HG03442 (cell line): Measurements from ENCODE around the gene KRTAP12-4.
"Not testable (repeated sequence)": the region's sequence is repeated elsewhere in the genome, so short reads cannot be mapped to it uniquely, and the experiment has no call there.

Source experiments
- ATAC-seq: cut with Tn5 transposase; IDR thresholded peaks from one replicate; pipeline ENCODE4 v1.9.1; 2021; ENCODE audit warnings: mild to moderate bottlenecking, moderate library complexity; ENCODE audit not compliant: unreplicated experiment

The KRTAP12-4 gene

GRCh38 chr21:44657635-44658540, 3.4 kb upstream of the KRTAP12-4 start, which contains the start of gene KRTAP12-3:
Gene KRTAP12-3, plus strand, starts transcription at chr21:44657932. Its CDS starts 48 bp downstream, at chr21:44657980.
- no peak for ATAC-seq

GRCh38 chr21:44656868-44657267, 2.4 kb upstream of the KRTAP12-4 start:
- no peak for ATAC-seq

- no peak for ATAC-seq
These were observed 543 bp downstream of the KRTAP12-4 start for GRCh38 chr21:44653656-44654575.

GRCh38 chr21:44653123-44653522, 1.3 kb downstream of the KRTAP12-4 start:
- no peak for ATAC-seq

GRCh38 chr21:44650973-44651675, 3.3 kb downstream of the KRTAP12-4 start:
- no peak for ATAC-seq

DNA sequence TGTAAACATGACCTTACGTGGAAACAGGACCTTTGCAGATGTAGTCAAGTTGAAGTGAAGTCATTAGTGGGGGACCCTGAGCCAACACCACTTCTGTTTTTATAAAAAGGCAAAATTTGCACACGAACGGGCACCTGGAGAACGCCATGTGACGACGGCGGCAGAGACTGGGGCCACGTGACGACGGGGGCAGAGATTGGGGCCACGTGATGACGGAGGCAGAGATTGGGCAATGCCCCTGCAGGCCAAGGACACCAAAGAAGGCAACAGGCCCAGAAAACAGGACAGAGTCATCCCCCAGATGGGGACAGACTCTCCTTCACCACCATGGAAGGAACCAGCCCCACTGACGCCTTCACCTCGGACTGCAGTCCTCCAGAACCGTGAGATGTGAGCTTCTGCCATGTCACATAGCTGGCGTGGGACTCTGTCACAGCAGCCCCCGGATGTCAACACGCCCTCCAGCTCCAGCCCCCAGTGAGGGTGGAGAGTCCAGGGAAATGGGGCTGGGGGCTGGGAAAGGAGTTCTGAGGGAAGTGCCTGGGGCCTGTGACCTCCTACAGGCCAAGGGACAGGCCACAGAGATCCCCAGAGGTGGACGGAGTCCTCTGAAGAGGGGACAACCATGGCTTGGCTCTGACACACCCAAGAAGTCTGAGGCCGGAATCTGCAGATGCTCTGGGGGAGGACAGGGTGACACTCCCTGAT, 4.0 kb downstream of the KRTAP12-4 start:
- no peak for ATAC-seq

DNA sequence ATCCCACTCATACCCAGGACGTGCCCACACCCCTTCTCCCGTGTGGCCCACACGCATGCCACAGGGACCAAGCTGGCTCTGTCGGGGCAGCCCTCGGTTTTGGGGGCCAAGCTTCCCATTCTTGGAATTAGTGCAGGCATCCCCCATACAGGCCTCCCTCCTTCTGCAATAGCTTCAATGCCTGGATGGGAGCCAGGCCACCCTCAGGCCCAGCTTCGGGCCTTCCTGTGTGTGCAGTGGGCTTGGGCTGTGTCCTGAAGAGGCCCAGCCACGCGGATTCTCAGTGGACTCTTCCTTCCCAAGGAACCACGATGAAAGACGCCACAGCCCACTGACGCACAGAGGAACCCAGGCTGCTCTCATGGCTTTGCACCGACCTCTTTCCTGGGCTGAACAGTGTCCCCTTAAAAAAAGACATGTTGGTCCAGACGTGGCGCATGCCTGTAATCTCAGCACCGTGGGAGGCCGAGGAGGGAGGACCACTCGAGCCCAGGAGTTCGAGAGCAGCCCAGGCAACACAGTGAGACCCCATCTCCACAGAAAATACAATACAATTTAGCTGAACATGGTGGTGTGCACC, 4.8 kb downstream of the KRTAP12-4 start:
- no peak for ATAC-seq

GRCh38 chr21:44648557-44649311, 5.7 kb downstream of the KRTAP12-4 start:
- no peak for ATAC-seq

DNA sequence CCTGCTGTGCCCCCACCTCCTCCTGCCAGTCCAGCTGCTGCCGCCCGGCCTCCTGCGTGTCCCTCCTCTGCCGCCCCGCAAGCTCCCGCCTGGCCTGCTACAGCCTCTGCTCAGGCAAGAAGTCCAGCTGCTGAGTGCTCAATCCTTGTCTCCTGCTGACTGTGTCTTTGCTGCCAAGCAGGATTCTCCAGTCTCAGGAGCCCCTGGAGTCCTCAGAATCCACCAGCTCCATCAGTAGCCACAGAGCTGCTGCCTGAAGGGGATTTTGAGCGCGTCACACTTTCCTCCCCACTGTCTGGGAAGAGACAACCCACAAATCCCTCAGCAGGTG, 7.3 kb downstream of the KRTAP12-4 start:
- ATAC-seq, result no peak

DNA sequence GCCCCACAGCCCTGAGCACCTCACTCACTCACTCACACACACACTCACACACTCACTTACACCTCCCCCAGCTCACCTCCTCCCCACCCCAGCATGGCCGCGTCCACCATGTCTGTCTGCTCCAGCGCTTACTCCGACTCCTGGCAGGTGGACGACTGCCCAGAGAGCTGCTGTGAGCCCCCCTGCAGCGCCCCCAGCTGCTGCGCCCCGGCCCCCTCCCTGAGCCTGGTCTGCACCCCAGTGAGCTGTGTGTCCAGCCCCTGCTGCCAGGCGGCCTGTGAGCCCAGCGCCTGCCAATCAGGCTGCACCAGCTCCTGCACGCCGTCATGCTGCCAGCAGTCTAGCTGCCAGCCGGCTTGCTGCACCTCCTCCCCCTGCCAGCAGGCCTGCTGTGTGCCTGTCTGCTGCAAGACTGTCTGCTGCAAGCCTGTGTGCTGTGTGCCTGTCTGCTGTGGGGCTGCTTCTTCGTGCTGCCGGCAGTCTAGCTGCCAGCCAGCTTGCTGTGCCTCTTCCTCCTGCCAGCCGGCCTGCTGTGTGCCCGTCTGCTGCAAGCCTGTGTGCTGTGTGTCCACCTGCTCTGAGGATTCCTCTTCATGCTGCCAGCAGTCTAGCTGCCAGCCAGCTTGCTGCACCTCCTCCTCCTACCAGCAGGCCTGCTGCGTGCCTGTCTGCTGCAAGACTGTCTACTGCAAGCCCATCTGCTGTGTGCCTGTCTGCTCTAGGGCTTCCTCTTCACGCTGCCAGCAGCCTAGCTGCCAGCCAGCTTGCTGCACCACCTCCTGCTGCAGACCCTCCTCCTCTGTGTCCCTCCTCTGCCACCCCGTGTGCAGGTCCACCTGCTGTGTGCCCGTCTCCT, 7.9 kb downstream of the KRTAP12-4 start, which contains the start of gene KRTAP10-11:
TSS of gene KRTAP10-11 (plus strand) at position 49 of the 856 bp plus-strand sequence. CDS start at position 94, 45 bp downstream.
- not testable (repeated sequence) for ATAC-seq

DNA sequence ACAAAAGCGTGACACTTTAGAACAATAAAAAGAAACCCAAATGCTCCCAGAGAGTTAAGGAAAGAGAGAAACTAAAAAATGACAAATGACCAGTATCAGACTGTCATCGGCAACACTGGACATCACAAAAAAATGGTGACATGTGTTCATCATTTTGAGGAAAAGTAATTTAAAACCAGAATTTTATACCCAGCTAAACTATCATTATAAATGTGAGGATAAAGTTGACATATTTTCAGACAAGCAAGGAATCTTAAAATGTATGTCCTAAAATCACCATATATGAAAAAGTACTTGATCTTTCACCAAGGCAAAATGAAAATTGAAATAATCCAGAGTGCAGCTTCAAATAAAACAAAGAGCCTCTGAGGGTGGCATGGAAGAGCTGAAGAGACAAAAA, 9.6 kb downstream of the KRTAP12-4 start:
- no peak for ATAC-seq

- no peak for ATAC-seq
These were observed 10.6 kb downstream of the KRTAP12-4 start for GRCh38 chr21:44643741-44644310.

- no peak for ATAC-seq
These were observed 13.7 kb downstream of the KRTAP12-4 start for GRCh38 chr21:44640761-44641160.

DNA sequence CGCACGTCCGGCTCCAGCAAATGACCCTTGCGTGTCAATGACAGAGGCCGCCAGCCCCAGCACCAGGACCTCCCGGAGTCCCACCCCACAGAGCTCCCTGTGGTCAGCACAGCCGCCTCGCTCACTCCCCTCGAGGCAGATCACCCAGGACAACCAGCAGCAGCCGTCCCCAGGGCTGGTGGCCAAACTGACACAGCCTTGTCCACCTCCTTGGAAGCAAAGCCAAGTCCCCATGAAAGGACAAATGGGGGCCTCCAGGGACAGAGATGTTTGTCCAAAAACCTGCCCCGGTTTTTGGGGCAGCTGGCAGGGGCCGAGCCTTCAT, 15.2 kb downstream of the KRTAP12-4 start:
- ATAC-seq, result no peak

DNA sequence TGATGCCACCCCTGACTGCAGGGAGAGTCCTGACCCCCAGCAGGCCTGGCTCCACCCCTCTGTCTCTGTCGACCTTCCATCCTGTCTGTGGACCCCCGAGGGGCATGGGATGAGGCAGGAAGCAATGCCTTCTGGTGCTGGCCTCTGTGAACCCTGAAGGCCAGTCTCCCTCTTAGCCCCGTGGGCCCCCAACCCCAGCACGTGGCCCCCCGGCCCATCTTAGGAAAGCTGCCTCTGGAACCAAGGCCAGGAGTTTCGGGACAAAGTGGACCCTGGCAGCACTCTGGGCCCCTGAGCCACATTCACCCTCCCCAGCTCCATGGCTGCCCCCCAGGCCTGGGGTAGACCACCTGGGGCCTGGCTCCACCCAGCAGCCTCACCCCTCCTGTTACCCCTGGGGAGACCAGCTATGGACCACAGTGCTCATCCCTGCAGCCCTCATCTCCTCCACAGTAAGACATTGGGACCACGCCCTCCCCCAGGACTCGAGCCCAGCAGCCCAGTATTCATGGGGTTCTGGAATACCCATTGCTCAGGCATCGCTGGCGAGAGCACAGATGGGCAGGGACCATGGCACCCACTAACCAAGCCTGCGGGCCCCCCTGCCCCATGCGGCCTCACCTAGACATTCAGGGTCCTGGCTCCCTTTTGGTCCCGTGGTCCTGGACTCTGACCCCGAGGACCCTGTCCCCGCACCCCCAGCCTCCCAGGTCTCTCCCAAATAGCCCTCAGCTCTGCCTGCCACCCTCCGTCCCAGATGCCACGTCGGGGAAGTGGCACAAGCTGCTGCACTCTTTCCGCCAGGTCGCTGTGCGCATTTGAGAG, 15.7 kb downstream of the KRTAP12-4 start:
- not testable (repeated sequence) for ATAC-seq

GRCh38 chr21:44637851-44638348, 16.6 kb downstream of the KRTAP12-4 start:
- ATAC-seq, result not testable (repeated sequence)
